Measurements from ENCODE around the gene TAF1.

DNA sequence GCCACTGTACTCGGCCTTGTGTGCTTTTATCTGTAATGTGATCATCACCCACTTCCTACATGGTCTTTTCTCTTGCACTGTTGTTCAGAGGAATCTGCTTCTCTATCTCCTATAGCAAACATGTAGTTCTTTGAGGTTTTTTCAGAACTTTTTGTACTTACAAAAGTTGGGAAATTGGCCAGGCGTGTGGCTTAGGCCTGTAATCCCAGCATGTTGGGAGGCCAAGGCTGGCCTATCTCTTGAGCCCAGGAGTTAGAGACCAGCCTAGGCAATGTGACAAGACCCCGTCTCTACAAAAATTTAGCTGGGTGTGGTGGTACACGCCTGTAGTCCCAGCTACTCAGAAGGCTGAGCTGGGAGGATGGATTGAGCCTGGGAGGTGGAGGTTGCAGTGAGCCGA, 30.4 kb downstream of the TAF1 start:
- TF ChIP-seq, protein P1, sequence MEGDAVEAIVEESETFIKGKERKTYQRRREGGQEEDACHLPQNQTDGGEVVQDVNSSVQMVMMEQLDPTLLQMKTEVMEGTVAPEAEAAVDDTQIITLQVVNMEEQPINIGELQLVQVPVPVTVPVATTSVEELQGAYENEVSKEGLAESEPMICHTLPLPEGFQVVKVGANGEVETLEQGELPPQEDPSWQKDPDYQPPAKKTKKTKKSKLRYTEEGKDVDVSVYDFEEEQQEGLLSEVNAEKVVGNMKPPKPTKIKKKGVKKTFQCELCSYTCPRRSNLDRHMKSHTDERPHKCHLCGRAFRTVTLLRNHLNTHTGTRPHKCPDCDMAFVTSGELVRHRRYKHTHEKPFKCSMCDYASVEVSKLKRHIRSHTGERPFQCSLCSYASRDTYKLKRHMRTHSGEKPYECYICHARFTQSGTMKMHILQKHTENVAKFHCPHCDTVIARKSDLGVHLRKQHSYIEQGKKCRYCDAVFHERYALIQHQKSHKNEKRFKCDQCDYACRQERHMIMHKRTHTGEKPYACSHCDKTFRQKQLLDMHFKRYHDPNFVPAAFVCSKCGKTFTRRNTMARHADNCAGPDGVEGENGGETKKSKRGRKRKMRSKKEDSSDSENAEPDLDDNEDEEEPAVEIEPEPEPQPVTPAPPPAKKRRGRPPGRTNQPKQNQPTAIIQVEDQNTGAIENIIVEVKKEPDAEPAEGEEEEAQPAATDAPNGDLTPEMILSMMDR (IDR thresholded peaks at IDR 0.05 in 4 of 5, conservative IDR thresholded peaks at IDR 0.05 in 1 of 5), result no peak
- no peak for TF ChIP-seq POLR2A (IDR thresholded peaks at IDR 0.05)
